ENCODE measurements around the gene RABGAP1L.
"Not testable (repeated sequence)": the region's sequence is repeated elsewhere in the genome, so short reads cannot be mapped to it uniquely, and the experiment has no call there.

Gene RABGAP1L

GRCh38 chr1:174247472-174247871 lies 88.2 kb downstream of the RABGAP1L start:
- DNase-seq = no peak

- no peak for DNase-seq
Observed at GRCh38 chr1:174248041-174248440, 88.7 kb downstream of the RABGAP1L start.

DNA sequence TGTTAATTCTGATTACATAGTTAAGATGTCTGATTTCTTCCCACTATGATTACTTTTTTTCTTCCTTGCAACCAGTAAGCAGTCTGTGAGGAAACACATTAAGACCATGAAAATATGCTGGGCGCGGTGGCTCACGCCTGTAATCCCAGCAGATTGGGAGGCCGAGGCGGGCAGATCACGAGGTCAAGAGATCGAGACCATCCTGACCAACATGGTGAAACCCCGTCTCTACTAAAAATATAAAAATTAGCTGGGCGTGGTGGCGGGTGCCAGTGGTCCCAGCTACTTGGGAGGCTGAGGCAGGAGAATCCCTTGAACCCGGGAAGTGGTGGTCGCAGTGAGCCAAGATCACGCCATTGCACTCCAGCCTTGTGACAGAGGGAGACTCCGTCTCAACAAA lies 97.1 kb downstream of the RABGAP1L start:
- not testable (repeated sequence) for DNase-seq

- DNase-seq = peak; percentile 40
Observed at GRCh38 chr1:174258148-174258550, 98.8 kb downstream of the RABGAP1L start.

DNA sequence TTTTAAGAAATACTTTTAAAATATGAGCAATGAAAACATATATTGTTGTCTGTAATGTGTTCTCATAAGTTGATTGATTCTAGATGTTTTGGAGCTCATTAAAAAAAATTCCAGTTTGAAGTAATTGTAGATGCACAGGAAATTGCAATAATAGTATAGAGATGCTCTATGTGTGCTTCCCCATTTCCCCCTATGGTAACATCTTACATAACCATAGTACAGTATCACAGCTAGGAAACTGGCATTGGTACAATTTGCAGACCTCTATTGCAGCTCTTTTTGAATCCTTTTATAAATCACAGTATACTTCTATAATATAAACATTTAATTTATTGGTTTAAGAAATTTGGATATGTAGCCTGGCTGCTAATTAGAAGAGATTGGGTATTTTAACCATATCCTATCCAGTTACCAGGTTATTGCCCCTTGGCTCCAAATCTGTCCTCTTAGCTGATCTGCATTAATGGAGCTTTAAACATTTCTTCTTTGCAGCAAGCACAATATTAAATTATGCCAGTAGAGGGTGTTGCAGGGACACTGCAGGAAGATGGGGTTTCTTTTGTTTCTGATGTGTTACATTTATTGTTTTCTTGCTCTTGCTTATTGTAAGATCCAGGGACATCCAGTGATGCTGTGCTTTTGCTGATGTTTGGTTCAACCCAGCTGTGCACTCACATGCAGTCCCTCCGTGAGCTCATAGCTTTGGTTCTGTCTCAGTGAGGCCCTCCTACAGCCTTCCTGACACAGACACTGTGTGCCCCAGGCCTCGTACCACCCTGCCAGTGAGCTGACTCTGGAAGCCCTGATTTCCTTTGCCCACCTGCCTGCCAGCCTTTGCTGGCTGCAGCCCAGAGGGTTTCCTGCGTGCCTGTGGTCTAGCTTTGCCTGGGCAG lies 103.3 kb downstream of the RABGAP1L start:
- DNase-seq = peak; percentile 75

DNA sequence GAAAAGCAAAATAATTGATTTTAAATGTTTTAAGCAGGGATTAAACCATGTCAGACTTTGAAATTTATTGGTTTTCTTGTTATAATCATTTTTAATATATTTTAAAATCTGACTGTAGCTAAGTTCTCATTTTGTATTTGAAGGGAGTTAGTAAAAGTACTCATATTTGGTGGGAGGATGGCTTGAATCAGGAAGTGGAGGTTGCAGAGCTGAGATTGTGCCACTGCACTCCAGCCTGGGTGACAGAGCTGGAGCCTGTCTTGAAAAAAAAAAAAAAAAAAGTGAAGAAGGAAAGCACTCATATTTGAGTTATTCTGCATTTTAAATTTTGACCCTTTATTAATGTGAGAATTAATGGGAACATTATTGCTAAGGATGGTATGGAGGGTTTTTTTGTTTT lies 106.0 kb downstream of the RABGAP1L start:
- DNase-seq = no peak

- no peak for DNase-seq
Observed at GRCh38 chr1:174266476-174266875, 107.2 kb downstream of the RABGAP1L start.

DNA sequence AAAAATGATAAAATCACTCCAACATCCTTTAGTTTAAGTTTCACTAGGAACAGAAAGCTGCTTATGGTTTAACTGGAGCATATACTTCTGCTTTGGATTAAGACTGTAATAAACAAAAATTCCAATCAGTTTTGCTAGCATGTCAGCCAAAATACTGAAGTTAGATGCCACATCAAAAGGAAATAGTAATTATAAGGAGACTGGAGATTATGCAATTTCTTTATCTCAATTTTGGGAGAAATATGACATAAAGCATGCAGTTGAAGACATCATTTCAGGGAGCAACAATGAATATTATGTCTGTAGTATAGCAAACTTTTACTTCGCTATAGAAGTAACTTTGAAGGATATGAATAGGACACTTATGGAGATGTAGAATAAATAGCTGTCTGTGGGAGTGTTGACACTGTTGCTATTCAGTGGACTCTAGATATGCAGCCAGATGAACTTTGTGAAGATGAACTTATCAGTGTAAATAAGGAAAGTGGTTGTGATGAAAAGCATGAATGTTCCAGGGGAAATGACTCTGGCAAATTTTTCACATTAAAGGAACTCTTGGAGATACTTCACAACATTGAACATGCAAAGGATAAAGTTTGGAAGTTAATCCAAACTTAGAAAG lies 107.8 kb downstream of the RABGAP1L start:
- no peak for DNase-seq

DNA sequence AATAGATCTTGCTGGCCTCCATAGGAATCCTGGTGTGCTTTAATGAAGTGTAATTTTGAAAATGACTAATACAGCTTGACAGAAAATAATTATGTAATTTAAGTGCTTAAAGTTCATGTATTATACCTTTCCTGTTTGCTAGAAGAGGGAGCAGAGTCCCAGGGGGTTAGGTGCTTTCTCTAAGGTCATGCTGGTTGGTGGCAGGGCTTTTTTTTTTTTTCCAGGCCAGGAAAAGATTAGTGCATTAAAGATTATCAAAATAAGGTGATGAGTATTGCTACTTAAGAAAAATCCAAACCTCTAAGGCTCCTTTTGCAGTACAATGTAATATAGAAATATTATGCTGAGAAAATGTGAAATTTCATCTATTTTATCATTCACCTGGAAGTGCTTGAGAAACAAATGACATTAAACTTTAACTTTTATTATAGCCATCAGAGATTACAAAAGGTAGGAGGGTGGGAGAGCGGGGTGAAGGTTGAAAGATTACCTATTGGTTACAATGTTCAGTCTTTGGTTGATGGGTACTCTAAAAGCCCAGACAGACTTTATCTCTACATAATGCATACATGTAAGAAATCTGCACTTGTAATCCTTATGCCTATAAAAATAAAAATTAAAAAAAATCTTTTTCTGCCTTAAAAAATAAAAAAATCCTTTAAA lies 110.8 kb downstream of the RABGAP1L start:
- no peak for DNase-seq

DNA sequence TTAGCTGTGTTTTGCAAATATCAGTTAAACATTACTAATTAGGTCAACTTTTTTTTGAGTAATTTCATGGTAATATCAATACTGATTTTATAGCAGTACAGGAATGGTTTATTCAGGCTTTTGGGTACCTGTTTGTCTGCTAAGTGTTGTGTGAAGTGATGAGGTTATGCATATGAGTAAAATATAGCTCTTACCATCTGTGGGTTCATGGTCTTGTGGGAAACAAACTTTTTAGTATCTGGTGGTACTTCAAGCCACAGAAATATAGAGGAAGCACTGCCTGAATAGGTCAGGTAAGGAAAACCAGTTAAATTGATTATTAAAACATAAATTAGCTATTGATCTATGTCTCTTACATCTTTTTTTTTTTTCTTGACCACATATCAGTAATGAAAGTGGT lies 113.9 kb downstream of the RABGAP1L start:
- no peak for DNase-seq

GRCh38 chr1:174273776-174274175 lies 114.5 kb downstream of the RABGAP1L start:
- no peak for DNase-seq

DNA sequence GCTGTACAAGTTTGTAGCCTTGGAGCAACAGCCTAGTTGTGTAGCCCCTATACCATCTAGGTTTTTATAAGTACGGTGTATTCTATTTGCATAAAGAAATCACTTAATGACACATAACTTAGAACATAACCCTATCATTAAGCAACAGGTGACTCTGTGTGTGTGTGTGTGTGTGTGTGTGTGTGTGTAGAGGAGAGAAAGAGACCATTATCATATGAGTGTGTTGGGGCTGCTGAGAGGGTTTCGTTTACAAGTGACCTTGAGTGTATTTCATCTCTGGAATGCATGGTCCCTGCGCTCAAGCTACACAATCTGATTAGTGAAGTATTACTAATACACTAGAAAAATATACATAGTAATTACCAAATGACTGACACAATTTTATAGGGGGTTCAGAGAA lies 115.1 kb downstream of the RABGAP1L start:
- no peak for DNase-seq

GRCh38 chr1:174274884-174275283 lies 115.6 kb downstream of the RABGAP1L start:
- no peak for DNase-seq

DNA sequence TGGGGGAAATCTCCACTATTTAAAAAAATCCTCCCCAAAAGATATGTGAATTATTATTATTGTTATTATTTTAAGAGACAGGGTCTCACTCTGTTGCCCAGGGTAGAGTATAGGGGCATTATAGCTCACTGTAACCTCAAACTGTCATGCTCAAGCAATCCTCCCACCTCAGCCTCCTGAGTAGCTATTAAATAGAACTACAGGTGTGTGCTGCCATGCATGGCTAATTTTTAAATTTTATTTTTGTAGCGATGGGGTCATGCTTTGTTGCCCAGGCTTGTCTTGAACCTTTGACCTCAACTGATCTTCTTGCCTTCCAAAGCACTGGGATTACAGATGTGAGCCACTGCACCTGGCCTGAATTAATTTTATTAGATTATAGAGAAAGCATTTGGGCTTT lies 116.8 kb downstream of the RABGAP1L start:
- DNase-seq = peak; percentile 30

DNA sequence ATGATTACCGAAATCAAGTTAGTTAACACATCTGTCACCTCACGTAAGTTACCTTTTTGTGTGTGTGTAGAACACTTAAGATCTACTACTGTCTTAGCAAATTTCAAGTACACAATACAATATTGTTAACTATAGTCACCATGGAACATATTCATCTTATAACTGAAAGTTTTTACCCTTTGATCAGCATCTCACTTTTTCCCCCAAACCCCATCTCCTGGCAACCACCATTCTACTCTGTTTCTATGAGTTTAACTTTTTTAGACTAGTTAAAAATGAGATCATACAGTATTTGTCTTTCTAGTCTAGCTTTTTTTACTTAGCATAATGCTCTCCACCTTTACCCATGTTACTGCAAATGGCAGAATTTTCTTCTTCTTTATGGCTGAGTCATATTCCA lies 124.7 kb downstream of the RABGAP1L start:
- DNase-seq = no peak

DNA sequence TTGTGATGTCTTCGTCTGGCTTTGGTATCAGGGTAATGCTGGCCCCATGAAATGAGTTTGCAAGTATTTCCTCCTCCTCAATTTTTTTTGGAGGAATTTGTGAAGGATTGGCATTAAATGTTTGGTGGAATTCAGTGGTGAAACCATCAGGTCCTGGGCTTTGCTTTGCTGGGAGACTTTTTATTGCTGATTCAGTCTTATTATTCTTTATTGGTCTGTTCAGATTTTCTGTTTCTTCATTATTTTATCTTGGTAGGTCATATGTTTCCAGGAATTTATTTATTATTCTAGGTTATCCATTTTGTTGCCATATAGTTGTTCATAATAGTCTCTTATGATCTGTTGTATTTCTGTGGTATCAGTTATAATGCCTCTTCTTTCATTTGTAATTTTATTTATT lies 126.7 kb downstream of the RABGAP1L start:
- DNase-seq = no peak

DNA sequence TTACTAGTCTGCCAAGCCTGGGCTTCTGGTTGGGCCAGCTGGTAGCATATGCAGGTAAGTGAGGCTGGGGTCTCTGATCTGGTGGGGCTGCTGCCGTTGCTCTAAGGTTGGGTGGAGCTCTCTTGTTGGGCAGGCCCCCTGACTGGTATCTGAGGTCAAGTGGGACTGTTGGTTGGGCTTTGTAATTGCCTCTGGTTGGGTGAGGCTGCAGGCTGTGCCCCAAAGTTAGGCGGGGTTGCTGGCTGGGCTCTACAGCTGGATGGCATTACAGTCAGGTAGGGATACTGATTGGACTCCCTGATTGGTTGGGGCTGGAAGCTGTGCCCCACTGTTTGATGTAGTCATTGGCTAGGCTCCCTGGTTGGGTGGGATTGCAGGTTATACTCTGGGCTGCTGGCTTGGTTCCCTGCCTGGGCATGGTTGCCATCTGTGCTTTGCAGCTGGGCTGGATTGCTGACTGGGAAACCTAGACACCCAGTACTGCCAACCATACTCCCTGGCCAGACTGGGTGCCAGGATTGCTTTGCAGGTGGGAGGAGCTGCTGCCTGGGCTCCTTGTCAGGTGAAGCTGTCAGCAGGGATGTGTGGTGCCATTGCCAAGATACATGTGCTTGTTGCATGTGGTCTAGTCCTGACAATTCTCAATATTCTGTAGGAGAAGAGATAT lies 130.5 kb downstream of the RABGAP1L start:
- peak; percentile 36 for DNase-seq

DNA sequence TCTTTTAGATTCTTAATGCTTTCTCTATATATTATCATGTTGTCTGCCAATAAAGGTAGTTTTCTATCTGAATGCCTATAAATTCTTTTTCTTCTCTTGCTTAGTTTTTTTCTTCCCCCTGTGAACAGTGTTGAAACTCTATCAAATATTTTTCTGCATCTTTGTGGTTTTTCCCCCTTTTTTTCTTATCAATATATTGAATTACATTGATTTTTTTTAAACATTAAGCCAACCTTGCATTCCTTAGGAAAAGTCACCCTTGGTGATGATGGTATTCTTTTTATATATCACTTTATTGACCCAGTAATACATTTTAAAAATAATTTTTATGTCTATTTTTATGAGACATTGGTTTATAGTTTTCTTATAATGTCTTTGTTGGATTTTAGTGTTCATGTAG lies 131.7 kb downstream of the RABGAP1L start:
- DNase-seq = no peak

DNA sequence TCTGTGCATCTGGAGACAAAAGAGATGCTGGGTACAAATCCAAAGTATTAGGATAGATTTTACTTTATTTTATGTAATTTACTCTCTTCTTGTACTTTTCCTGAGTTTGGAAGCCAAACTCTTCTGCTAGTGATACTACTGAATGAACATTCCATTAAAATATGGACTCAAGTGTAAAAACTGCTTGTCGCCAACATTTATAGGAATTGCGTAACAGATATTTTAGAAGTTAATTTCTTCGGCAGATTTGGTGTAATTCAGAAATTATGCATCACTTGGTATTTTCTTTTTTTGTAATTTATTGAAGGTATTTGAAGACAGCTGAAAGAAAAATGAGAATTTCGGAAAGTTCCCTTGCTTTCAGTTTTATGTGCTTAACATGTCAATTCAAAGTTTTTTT lies 137.0 kb downstream of the RABGAP1L start:
- no peak for DNase-seq

- no peak for DNase-seq
Observed at GRCh38 chr1:174297351-174297750, 138.0 kb downstream of the RABGAP1L start.

GRCh38 chr1:174301295-174302077 lies 142.2 kb downstream of the RABGAP1L start:
- no peak for DNase-seq

DNA sequence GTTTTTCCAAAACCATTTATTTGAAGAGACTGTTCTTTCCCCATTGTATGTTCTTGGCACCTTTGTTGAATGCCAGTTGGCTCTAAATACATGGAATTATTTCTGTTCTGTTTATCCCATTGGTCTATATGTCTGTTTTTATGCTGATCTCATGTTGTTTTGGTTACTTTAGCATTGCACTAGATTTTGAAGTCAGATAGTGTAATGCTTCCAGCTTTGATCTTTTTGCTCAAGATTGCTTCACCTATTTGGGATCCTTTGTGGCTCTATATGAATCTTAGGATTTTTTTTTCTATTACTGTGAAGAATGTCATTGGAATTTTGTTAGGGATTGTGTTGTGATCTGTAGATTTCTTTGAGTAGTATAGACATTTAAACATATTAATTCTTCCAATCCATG lies 149.3 kb downstream of the RABGAP1L start:
- DNase-seq = no peak

- DNase-seq = no peak
Observed at GRCh38 chr1:174309490-174309889, 150.2 kb downstream of the RABGAP1L start.
